GM19467 (cell line): ENCODE measurements around the gene PPARG.

Experiments used
- ATAC-seq: cut with Tn5 transposase; IDR thresholded peaks from one replicate; pipeline ENCODE4 v1.9.1; 2021; ENCODE audit warnings: mild to moderate bottlenecking, moderate library complexity; ENCODE audit not compliant: unreplicated experiment

Gene PPARG

GRCh38 chr3:12405432-12406272, 116.8 kb downstream of the PPARG start:
- ATAC-seq = no peak

- no peak for ATAC-seq
Measured at GRCh38 chr3:12408984-12409683, 120.3 kb downstream of the PPARG start.

GRCh38 chr3:12409684-12410596, 121.1 kb downstream of the PPARG start:
- ATAC-seq = no peak

GRCh38 chr3:12413721-12414255, 124.9 kb downstream of the PPARG start:
- no peak for ATAC-seq

GRCh38 chr3:12415014-12415680, 126.3 kb downstream of the PPARG start:
- no peak for ATAC-seq

- ATAC-seq = no peak
Measured at GRCh38 chr3:12416731-12417130, 127.9 kb downstream of the PPARG start.

- ATAC-seq = no peak
Measured at GRCh38 chr3:12420393-12420792, 131.5 kb downstream of the PPARG start.

GRCh38 chr3:12421132-12421531, 132.3 kb downstream of the PPARG start:
- ATAC-seq = no peak

- no peak for ATAC-seq
Measured at GRCh38 chr3:12423131-12423530, 134.3 kb downstream of the PPARG start.

- ATAC-seq = no peak
Measured at GRCh38 chr3:12423918-12424630, 135.2 kb downstream of the PPARG start.

GRCh38 chr3:12424635-12425319, 135.9 kb downstream of the PPARG start:
- no peak for ATAC-seq

GRCh38 chr3:12425850-12426579, 137.1 kb downstream of the PPARG start:
- ATAC-seq = no peak

- ATAC-seq = no peak
Measured at GRCh38 chr3:12427551-12427950, 138.7 kb downstream of the PPARG start.

- ATAC-seq = no peak
Measured at GRCh38 chr3:12428126-12428525, 139.3 kb downstream of the PPARG start.

GRCh38 chr3:12430086-12430485, 141.2 kb downstream of the PPARG start:
- ATAC-seq = no peak

GRCh38 chr3:12433823-12434222, 145.0 kb downstream of the PPARG start:
- no peak for ATAC-seq

GRCh38 chr3:12436514-12437220, 147.8 kb downstream of the PPARG start:
- ATAC-seq = no peak

- no peak for ATAC-seq
Measured at GRCh38 chr3:12437221-12437605, 148.3 kb downstream of the PPARG start.
